HEK293T (cell line): ENCODE results near the gene RTP3.

Experiments
- FOXM1 ChIP-seq: fragments of 450-650 bp; IDR thresholded peaks from 2 replicates; pipeline ENCODE4 v1.6.1; 2017; ENCODE audit warnings: mild to moderate bottlenecking, borderline replicate concordance
- LEF1 ChIP-seq: fragments of 450-650 bp; IDR thresholded peaks from 2 replicates; pipeline ENCODE4 v1.6.1; 2017; ENCODE audit warnings: mild to moderate bottlenecking, borderline replicate concordance
- SP1 ChIP-seq: fragments of 450-650 bp; IDR thresholded peaks from 2 replicates; pipeline ENCODE4 v1.6.1; 2017
- ZNF384 ChIP-seq: fragments of 450-650 bp; IDR thresholded peaks from 2 replicates; pipeline ENCODE4 v1.6.1; 2016

DNA sequence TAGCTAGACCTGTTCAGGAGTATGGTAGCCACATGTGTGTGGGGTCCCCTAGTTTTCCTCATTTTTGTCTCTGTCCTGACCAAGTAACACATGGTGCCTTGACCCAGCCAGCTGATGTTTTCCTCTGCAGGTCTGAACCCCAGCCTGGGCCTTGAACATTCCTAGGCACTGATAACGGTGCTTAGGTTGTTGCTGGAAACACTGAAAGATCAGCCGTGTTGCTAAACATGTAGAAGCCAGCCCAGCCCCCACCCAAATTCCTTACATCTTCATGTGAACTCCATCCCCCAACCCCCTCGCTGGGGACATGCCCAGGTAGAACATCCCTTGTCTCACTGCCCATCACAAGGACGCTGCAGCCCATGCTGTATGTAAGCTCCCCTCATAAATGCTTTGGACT lies 18.7 kb downstream of the RTP3 start:
- no peak for TF ChIP-seq FOXM1
- no peak for TF ChIP-seq SP1
- TF ChIP-seq ZNF384 = no peak
- TF ChIP-seq LEF1 = no peak
